Lung (tissue), 12 donors: Measurements from ENCODE around the gene ZNF197. TPM values are rescaled to one million over a fixed set of nuclear protein-coding genes. Genes with fewer than 3 reads are reported as not detected.

Experiments
- ATAC-seq: fragments of 200-7000 bp; cut with Tn5 transposase; one replicate; pipeline ENCODE4 v1.9.1; 2020; ENCODE audit warnings: moderate number of reproducible peaks; ENCODE audit not compliant: insufficient read depth, low FRiP score
- DNase-seq, 3 donors: peaks; one replicate each; pipeline ENCODE4 v3.0.0-alpha.2; 2013 to 2017
- H3K27ac ChIP-seq, 2 donors: one replicate each; pipeline ENCODE4 v1.5.1; 2013; ENCODE audit warnings: mild to moderate bottlenecking in 2 of 2, moderate library complexity in 2 of 2, control low read depth in 1 of 2, inconsistent platforms in 1 of 2, low read depth in 1 of 2, low read length in 1 of 2
- H3K27me3 ChIP-seq, 3 donors: one replicate each; pipeline ENCODE4 v1.5.1; 2013; ENCODE audit warnings: low read length in 2 of 3; ENCODE audit not compliant: control insufficient read depth in 3 of 3, insufficient read depth in 3 of 3
- H3K36me3 ChIP-seq, 4 donors: one replicate each; pipeline ENCODE4 v1.5.1; 2013; ENCODE audit warnings: low read length in 4 of 4, mild to moderate bottlenecking in 1 of 4, moderate library complexity in 1 of 4; ENCODE audit not compliant: control insufficient read depth in 4 of 4, insufficient read depth in 4 of 4
- H3K4me1 ChIP-seq, 5 donors: one replicate each; pipeline ENCODE4 v1.5.1; 2013; ENCODE audit warnings: low read length in 5 of 5, mild to moderate bottlenecking in 2 of 5, moderate library complexity in 1 of 5; ENCODE audit not compliant: control insufficient read depth in 5 of 5, insufficient read depth in 5 of 5
- H3K4me3 ChIP-seq: one replicate; pipeline ENCODE4 v1.5.1; 2013; ENCODE audit warnings: mild to moderate bottlenecking, control low read depth, moderate library complexity
- H3K9ac ChIP-seq, 2 donors: one replicate each; pipeline ENCODE4 v1.5.1; 2013; ENCODE audit warnings: low read length in 2 of 2, control low read depth in 1 of 2; ENCODE audit not compliant: insufficient read depth in 1 of 2
- H3K9me3 ChIP-seq, 4 donors: one replicate each; pipeline ENCODE4 v1.5.1; 2013; ENCODE audit warnings: low read length in 3 of 4, mild to moderate bottlenecking in 1 of 4, moderate library complexity in 1 of 4; ENCODE audit not compliant: control insufficient read depth in 4 of 4, insufficient read depth in 3 of 4
- CTCF ChIP-seq: IDR thresholded peaks from 2 replicates; pipeline ENCODE4 v1.5.1; 2012; ENCODE audit warnings: mild to moderate bottlenecking; ENCODE audit errors: control extremely low read depth, extremely low read depth
- WGBS, 2 donors: extraction: QIAGEN DNeasy Blood & Tissue Kit; methylation state at CpG; one replicate each; pipeline ENCODE4 v1.1.7; 2013; 5-methylcytosine and 5-hydroxymethylcytosine counted together
- polyA plus RNA-seq, 2 donors: library from polyadenylated mRNA; stranded (reverse); fragments of 200-250 nt; gene quantifications; one replicate each; pipeline ENCODE4 v1.2.1, GENCODE V29; 2013
- total RNA-seq, 2 donors: library from RNA; depleted of rRNA in 1 of 2; stranded (reverse); fragments of >200 nt in 1 of 2; gene quantifications; one replicate each; pipeline ENCODE4 v1.2.1, GENCODE V29; 2014 to 2021
- donor health status: control.
- donor health status: control.
- donor health status: Bipolar disorder and iron deficiency.
- donor health status: healthy.
- donor health status: DM: yes; HTN: yes; CAD: no.

ZNF197 gene
- total and polyA plus RNA-seq, 4 donors: 5.3 to 30.0 (median 9.2) TPM

DNA sequence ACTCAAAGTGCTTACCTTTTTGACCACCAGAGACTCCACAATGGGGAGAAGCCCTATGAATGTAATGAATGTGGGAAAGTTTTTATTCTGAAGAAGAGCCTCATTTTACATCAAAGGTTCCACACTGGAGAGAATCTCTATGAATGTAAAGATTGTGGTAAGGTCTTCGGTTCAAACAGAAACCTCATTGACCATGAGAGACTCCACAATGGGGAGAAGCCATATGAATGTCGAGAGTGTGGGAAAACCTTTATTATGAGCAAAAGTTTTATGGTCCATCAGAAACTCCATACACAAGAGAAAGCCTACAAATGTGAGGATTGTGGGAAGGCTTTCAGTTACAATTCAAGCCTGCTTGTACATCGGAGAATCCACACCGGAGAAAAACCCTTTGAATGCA is 18.2 kb downstream of the ZNF197 start:
- H3K27ac ChIP-seq: no peak overlapping the region
- peaks cover 13 to 57% (median 42%) of the 10 kb centered on the region in 4 donors for H3K36me3 ChIP-seq
- no peak for ATAC-seq
- DNase-seq: no peak
- WGBS, 2 donors: 97 to 98% methylated on average over 4 of the region's 4 CpGs
- no peaks in the 10 kb centered on the region for H3K27me3 ChIP-seq
- H3K4me1 ChIP-seq: peaks cover 0 to 2% (median 0%) of the 10 kb centered on the region in 5 donors
- no peak for TF ChIP-seq CTCF
- no peak overlapping the region for H3K9ac ChIP-seq
- peaks cover 11 to 38% (median 21%) of the 10 kb centered on the region in 4 donors for H3K9me3 ChIP-seq
- no peak overlapping the region for H3K4me3 ChIP-seq

- H3K36me3 ChIP-seq: peaks cover 9 to 23% (median 15%) of the 10 kb centered on the region in 4 donors
- no peak overlapping the region for H3K4me3 ChIP-seq
- no peak for TF ChIP-seq CTCF
- DNase-seq: no peak
- peaks cover 0 to 12% (median 0%) of the 10 kb centered on the region in 5 donors for H3K4me1 ChIP-seq
- peaks cover 2 to 11% (median 8%) of the 10 kb centered on the region in 4 donors for H3K9me3 ChIP-seq
- 84 to 87% methylated on average over 1 of the region's 1 CpG for WGBS, 2 donors
- H3K27me3 ChIP-seq: no peaks in the 10 kb centered on the region
- H3K9ac ChIP-seq: no peak overlapping the region
- H3K27ac ChIP-seq: no peak overlapping the region
- no peak for ATAC-seq
Measured at GRCh38 chr3:44647771-44648170, 22.9 kb downstream of the ZNF197 start.

- peaks cover 0 to 12% (median 0%) of the 10 kb centered on the region in 5 donors for H3K4me1 ChIP-seq
- TF ChIP-seq CTCF: no peak
- peak within 1 kb of the TSS; percentile 91 for H3K4me3 ChIP-seq
- H3K9me3 ChIP-seq: peaks cover 0 to 3% (median 1%) of the 10 kb centered on the region in 4 donors
- DNase-seq (peak; percentile 84 to 92 (median 85)), ATAC-seq (peak; percentile 95)
- peak within 1 kb of the TSS; percentile 66 to 85 for H3K9ac ChIP-seq
- H3K27ac ChIP-seq: peak within 1 kb of the TSS; percentile 72 to 86
- WGBS, 2 donors: 0 to 2% methylated on average over 37 of the region's 37 CpGs
- H3K27me3 ChIP-seq: no peaks in the 10 kb centered on the region
- H3K36me3 ChIP-seq: peaks cover 10 to 23% (median 18%) of the 10 kb centered on the region in 4 donors
Measured at GRCh38 chr3:44648564-44649229, 23.9 kb downstream of the ZNF197 start, which contains the start of gene ZNF35. Gene ZNF35, plus strand, starts transcription at chr3:44648732. Its CDS starts 2,336 bp downstream, at chr3:44651068.
